Fibroblast of the aortic adventitia (primary cell): ENCODE measurements around the gene CNTN3. TPM values are rescaled to one million over a fixed set of nuclear protein-coding genes. Genes with fewer than 3 reads are reported as not detected.

Source experiments
- DNase-seq: peaks from one replicate; pipeline ENCODE4 v3.0.0-alpha.2; 2010; ENCODE audit warnings: low read depth
- H3K4me3 ChIP-seq: 2 replicates; pipeline ENCODE4 v1.5.1; 2011; ENCODE audit warnings: low read depth, mild to moderate bottlenecking, control low read depth, low read length, moderate library complexity
- CTCF ChIP-seq: IDR thresholded peaks from 2 replicates; pipeline ENCODE4 v1.5.1; 2011; ENCODE audit warnings: mild to moderate bottlenecking, low read length, control low read depth, inconsistent platforms; ENCODE audit not compliant: insufficient read depth
- total RNA-seq: library from RNA; depleted of rRNA; stranded (reverse); fragments of >200 nt; gene quantifications from 2 replicates; pipeline ENCODE4 v1.2.3, GENCODE V29; 2012; ENCODE audit warnings: low replicate concordance

Gene CNTN3
- total RNA-seq, 1 donor = 2.4 TPM

DNA sequence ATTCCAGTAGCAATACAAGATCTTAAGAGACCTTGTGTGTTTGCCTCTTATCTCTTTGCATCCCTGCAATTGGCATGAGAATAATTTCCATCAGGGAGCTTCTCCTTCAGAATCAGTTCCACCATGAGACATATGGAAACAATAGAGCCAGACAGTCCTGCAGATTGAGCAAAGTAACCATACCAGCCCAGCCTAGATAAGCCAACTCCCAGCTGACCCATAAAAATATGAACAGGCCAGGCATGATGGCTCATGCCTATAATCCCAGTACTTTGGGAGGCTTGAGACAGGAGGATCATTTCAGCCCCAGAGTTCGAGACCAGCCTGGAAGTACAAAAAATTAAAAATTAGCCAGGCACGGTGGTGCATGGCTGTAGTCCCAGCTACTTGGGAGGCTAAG, 12.7 kb downstream of the CNTN3 start:
- TF ChIP-seq CTCF = no peak
- no peak overlapping the region for H3K4me3 ChIP-seq
- DNase-seq = no peak

DNA sequence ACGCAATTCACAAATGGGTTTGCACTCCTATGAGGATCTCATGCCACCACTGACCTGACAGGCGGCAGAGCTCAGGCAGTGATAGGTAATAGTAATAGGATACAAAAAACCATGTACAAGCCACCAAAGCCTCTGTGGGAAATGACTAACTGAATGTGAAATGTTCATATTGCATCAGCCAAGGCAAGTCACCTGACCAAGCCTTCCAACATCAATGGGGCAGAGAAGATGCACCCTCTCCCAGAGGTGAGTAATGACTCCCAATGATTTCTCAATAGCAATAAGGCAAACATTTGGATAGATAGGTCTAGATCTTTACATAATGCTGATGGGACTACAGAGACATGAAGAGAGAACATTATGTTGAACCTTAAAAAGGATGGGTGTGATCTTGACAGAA, 14.9 kb downstream of the CNTN3 start:
- DNase-seq = no peak

DNA sequence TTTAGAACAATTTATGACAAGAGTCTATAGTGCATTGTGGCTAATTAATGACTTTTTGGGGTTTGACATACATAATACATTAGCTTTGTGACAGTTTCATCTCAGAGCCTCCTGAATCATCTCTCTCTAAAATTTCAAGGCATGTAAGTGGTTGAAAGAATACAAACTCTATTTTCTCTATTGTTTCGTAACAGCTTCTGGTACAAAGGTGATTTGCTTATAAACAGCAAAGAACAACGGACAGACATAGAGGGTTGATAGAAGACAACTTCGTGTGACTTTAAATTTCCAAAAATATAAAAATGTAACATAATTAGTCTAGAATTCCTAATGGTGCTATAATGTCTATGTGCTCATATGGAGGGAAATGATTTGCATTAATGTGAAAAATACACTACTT, 21.3 kb downstream of the CNTN3 start:
- no peak overlapping the region for H3K4me3 ChIP-seq
- no peak for DNase-seq
- TF ChIP-seq CTCF = no peak

More for the DNA sequence above, 14.9 kb downstream of the CNTN3 start:
- no peak for TF ChIP-seq CTCF
- no peak overlapping the region for H3K4me3 ChIP-seq

- TF ChIP-seq CTCF = no peak
- peak; percentile 73 for DNase-seq
- H3K4me3 ChIP-seq = no peak overlapping the region
These were observed 22.1 kb downstream of the CNTN3 start for GRCh38 chr3:74592359-74592758.

- H3K4me3 ChIP-seq = no peak overlapping the region
- no peak for TF ChIP-seq CTCF
- DNase-seq = peak; percentile 30
These were observed 22.5 kb downstream of the CNTN3 start for GRCh38 chr3:74591946-74592345.

- TF ChIP-seq CTCF = no peak
- no peak for DNase-seq
- no peak overlapping the region for H3K4me3 ChIP-seq
These were observed 23.1 kb downstream of the CNTN3 start for GRCh38 chr3:74591342-74591741.

DNA sequence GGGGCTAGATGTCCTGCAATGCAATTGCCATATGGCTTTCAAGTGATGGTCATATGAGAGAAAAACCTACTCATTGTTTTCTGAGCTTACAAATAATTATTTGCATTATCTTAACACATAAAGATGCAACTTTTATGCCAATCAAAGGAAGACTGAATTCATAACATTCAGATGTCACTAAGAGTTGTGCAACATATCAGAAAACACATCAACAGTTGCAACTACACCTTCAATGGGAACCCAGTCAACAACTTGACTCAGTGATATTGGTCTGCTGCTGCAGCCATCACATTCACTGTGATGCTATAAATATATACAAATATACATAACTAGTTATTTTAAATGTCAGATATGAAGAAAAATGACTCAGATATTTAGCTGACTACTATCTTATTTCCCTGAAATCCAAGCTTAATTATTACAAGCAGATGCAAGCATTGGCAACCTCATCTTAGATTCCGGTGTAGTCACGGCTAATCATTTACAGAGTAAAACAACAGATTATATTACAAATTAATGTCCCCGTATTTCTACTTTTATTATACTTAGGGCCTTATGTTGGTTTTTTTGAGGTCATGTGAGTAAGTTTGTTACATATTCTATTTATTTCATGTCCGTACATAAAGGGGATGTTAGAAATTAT, 23.7 kb downstream of the CNTN3 start:
- no peak for DNase-seq
- no peak for TF ChIP-seq CTCF

More for the DNA sequence above, 23.7 kb downstream of the CNTN3 start:
- no peak overlapping the region for H3K4me3 ChIP-seq
